GM10266 (cell line): Measurements from ENCODE around the gene EFHD1.
"Not testable (repeated sequence)": the region's sequence is repeated elsewhere in the genome, so short reads cannot be mapped to it uniquely, and the experiment has no call there.

Experiments used
- DNase-seq: peaks from one replicate; pipeline ENCODE4 v3.0.0; 2012; ENCODE audit errors: extremely low spot score
- TF ChIP-seq, protein P1 (sequence below): IDR thresholded peaks from 2 replicates; pipeline ENCODE4 v1.5.1; 2012; ENCODE audit warnings: mild to moderate bottlenecking, low read depth; ENCODE audit not compliant: control insufficient read depth, insufficient read depth; ENCODE audit errors: missing control alignments

The EFHD1 gene

DNA sequence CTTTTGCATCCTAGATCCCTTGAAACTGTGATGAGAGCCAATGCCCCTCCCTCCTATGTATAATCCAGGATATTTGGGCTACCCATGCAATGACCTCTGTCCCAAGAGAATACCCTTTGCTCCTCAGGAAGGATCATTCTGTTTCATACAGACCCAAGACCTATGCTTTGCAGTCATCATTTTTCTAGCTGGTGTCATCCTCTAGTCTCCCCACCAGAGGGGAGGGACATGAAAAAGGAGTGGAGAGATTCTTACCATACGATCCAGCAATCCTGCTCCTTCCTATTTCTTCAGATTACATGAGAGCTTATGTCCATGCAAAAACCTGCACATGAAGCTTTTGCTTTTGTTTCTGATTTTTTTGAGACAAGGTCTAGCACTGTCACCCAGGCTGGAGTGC is 50.0 kb downstream of the EFHD1 start:
- DNase-seq, result no peak
- TF ChIP-seq, protein P1, sequence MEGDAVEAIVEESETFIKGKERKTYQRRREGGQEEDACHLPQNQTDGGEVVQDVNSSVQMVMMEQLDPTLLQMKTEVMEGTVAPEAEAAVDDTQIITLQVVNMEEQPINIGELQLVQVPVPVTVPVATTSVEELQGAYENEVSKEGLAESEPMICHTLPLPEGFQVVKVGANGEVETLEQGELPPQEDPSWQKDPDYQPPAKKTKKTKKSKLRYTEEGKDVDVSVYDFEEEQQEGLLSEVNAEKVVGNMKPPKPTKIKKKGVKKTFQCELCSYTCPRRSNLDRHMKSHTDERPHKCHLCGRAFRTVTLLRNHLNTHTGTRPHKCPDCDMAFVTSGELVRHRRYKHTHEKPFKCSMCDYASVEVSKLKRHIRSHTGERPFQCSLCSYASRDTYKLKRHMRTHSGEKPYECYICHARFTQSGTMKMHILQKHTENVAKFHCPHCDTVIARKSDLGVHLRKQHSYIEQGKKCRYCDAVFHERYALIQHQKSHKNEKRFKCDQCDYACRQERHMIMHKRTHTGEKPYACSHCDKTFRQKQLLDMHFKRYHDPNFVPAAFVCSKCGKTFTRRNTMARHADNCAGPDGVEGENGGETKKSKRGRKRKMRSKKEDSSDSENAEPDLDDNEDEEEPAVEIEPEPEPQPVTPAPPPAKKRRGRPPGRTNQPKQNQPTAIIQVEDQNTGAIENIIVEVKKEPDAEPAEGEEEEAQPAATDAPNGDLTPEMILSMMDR, result no peak

DNA sequence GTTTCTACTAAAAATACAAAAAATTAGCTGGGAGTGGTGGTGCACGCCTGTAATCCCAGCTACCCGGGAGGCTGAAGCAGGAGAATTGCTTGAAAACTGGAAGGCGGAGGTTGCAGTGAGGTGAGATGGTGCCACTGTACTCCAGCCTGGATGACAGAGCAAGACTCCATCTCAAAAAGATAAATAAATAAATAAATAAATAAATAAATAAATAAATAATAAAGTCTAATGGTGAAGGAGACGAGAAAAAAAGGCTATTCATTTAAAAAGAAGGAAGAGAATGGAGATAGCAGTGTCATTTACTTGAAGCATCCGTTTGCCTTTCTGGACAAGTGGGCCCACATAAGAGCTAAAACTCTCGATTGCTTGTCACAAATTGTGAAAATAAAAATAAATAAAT is 52.0 kb downstream of the EFHD1 start:
- not testable (repeated sequence) for DNase-seq

DNA sequence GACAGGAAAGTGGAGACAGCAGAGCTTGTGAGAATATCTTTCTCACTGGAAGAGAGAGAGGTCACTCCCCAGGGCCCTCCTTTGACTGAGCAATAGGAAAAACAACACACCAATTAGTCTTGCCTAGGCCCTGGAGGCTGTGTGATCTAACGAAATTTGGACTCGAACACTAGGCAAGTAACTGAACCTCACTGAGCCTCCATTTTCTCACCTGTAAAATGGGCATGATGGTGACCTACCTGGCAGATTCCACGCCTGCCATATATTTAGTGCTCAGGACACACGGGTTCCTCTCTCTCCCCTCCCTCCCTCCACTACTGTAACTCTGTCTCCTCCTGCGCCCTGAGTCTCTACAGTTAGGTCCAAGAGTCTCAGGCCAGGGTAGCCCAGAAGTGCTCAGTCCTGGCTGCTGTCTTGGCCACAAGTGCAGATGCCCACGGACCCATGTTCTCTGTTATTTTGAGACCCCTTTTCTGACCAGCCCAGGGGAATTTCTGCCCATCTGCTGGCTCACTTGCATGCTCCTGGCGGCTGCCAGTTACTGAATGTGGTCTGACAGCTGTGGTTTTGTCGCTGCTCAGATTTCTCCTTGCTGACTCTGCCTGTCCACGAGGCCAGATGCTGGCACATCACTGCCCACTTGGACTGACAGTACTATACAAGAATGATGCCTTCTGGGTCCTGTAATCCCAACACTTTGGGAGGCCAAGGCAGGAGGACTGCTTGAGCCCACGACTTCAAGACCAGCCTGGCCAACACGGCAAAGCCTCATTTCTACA is 54.2 kb downstream of the EFHD1 start:
- DNase-seq, result no peak
- TF ChIP-seq, protein P1, result no peak

DNA sequence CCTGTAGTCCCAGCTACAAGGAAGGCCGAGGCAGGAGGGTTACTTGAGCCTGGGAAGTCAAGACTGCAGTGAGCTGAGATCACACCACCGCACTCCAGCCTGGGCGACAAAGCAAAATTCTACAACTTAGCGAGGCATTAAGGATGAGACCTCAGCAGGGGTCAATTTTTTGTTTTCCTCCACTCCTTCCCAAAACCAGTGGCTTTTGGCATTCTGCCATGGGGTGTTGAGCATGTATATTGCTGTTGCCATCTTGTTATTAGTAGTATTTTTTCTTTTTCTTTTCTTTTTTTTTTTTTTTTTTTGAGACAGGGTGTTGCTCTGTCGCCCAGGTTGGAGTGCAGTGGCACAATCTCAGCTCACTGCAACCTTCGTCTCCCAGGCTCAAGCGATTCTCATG is 54.8 kb downstream of the EFHD1 start:
- no peak for DNase-seq
- TF ChIP-seq, protein P1, result no peak

DNA sequence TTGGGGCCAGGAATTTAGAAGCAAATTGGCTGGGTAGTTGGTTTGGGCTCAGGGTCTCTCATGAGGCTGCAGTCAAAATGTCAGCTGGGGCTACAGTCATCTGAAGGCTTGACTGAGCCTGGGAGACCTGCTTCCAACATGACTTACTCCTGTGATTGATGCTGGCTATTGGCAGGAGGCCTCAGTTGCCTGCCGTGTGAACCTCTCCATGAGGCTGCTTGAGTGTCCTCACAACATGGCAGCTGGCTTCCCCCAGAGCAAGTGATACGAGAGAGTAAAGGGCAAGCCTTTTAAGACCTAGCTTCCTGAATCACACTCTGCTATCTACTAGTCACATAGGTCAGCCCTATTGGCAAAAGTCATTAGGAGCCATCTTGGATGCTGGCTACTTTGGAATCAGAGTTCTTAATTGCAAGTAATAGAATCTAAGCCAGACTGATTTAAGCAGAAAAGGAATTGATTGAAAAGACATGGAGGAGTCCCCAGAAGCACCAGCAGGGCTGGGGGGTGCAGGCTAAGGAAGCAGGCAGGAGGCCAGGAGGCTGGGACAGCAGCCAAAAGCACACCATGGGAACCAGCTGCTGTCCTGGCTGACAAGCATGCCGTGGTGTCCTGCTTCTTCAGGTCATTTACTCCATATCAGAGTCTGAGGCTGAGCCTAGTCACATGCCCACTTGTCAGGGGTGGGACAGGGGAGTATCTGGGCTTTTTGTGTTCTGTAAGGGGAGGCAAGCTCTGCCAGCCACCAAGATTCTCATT is 55.9 kb downstream of the EFHD1 start:
- no peak for DNase-seq
- TF ChIP-seq, protein P1, result no peak

DNA sequence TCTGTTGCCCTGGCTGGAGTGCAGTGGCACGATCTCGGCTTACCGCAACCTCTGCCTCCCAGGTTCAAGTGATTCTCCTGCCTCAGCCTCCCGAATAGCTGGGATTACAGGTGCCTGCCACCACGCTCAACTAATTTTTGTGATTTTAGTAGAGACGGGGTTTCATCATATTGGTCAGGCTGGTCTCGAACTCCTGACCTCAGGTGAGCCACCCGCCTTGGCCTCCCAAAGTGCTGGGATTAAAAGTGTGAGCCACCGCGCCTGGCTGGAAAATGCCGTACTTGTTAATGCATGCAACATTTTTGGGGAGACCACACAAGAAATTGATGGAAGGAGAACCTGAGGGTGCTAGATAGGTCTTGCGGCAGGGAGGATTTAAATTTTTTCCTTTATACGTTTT is 57.7 kb downstream of the EFHD1 start:
- not testable (repeated sequence) for DNase-seq

DNA sequence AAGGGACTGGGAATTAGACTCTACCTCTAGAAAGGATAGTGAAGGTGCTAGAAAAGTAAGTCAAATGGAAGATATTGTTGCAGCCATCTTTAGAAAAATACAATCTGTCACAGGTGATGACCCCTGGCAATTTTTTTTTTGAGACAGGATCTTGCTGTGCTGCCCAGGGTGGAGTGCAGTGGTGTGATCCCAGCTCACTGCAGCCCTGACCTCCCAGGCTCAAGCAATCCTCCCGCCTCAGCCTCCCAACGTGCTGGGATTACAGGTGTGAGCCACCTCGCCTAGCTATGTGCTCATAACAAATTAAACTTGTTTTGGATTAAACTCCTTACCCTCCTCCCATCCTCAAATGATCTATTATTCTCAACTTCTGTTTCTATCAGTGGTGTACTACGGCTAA is 59.9 kb downstream of the EFHD1 start:
- TF ChIP-seq, protein P1, result no peak
- DNase-seq, result no peak

DNA sequence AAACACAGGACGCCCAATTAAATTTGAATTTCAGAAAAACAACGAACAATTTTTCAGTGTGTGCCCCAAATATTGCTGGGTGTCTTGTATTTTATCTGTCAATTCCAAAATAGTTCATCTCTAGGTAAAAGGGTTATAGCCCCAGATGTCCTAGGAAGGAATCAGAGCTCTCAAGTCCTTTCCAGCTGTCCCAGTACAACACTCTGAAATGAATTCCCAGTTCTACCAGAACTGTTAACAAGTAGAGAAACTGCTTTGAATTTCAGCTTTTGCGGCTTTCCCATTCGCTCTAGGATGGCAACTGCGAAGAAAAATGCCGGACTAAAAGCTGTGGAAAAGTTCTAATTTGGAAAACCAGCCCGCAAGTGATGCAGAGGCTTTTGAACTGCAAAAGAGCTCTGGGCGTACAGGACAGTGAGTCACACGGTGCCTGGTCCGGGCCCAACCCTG is 63.2 kb downstream of the EFHD1 start:
- TF ChIP-seq, protein P1, result no peak

More for the DNA sequence above, 63.2 kb downstream of the EFHD1 start:
- no peak for DNase-seq
